Mucosa of gallbladder (tissue), 1 donor: ENCODE measurements around the gene NOL11. TPM values are rescaled to one million over a fixed set of nuclear protein-coding genes. Genes with fewer than 3 reads are reported as not detected.
"Not testable (repeated sequence)": the region's sequence is repeated elsewhere in the genome, so short reads cannot be mapped to it uniquely, and the experiment has no call there.

Experiments
- DNase-seq: peaks from one replicate; pipeline ENCODE4 v3.0.0-alpha.2; 2020; ENCODE audit warnings: low spot score
- total RNA-seq: library from RNA; stranded (reverse); gene quantifications from one replicate; pipeline ENCODE4 v1.2.1, GENCODE V29; 2021
- donor health status: DM: no; HTN: no; CAD: no.

Gene NOL11
- total RNA-seq, 1 donor from 2014 or later, result 24.9 TPM

DNA sequence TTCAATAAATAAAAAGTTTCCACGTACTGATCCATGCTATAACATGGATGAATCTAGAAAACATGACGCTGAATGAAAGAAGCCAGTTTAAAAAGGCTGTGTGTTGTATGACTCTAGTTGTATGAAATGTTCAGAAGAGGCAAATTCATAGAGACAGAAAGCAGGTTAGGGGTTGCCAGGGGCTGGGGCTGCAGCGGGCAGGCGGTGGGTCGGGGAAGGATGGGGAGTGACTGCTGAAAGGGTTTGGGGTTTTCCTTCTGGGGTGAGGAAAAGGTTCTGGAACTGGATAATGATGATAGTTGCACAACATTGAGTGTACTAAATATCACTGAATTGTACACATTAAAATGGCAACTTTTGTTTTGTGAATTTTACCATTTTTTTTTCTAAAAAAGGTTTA, 36.3 kb downstream of the NOL11 start:
- DNase-seq, result no peak

DNA sequence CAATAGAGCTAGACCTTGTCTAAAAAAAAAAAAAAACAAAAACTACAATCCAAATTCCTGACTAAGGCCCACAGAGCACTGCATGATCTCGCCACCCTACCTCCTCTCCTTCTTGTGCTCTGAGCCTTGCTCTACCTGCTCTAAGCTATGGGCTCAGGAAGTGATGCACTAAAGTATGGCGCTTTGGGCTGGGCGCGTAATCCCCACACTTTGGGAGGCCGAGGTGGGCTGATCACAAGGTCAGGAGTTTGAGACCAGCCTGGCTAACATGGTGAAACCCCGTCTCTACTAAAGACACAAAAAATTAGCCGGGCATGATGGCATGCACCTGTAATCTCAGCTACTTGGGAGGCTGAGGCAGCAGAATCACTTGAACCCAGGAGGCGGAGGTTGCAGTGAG, 37.0 kb downstream of the NOL11 start:
- not testable (repeated sequence) for DNase-seq

DNA sequence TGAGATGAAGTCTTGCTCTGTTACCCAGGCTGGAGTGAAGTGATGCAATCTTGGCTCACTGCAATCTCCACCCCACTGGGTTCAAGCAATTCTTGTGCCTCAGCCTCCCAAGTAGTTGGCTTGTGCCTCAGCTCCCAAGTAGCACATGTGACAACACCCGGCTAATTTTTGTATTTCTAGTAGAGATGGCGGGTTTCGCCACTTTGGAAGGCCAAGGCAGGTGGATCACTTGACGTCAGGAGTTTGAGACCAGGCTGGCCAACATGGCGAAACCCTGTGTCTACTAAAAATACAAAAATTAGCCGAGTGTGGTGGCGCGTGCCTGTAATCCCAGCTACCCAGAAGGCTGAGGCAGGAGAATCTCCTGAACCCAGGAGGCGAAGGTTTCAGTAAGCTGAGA, 39.0 kb downstream of the NOL11 start:
- DNase-seq, result not testable (repeated sequence)

DNA sequence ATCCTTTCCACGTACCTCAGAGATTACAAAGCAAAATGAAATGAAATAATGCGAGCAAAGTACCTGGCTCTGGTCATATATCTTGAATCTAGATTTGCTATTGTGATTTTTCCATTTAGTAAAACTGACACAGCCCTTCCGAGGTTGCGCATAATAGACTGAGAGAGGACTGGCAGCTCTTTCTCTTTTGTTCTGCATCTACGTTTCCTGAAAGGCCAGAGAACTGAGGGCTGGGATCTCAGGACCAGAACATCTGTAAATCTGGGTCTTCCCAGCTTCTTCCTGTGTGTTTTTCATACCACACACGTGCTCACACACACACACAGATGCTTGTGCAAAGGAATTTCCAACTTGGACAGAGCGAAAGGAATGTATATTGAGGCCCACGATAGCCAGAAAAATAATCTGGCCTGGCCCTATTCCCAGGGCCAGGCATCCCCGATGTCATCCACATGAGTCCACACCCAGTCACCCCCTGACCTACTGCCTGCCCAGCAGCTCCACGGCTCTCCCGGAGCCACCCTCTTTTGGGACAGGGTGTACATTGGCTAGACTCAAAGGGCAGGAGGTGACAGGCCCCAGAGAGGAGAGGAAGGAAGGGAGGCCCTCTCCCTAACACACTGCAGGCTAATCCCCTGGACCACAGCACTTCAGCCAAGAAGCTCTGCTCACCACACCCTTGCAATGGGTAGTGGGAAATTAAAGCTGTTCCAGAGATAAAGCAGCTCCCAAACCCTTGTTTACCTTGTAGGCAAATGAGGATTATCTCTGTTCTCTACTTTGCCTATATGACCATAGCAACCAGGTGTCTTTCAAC, 41.8 kb downstream of the NOL11 start:
- no peak for DNase-seq

DNA sequence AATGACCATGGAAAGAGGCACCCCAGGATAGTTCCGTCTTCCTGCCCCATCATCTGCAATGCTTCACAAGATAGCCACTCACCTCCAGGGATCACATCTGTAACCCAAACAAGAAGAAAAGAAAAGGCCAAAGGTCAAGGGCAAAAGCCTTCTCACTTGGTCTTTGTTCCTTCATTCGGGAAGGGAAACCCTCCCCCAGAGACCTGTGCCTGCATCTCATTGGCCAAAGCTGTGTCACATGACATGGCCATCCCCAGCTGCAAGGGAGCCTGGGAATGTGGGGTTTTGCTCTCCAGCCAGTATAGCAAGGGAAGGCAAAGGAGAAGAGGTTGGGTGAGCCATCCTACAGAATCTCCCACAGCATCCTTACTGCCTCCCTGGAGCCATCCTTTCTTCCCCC, 47.9 kb downstream of the NOL11 start:
- no peak for DNase-seq

DNA sequence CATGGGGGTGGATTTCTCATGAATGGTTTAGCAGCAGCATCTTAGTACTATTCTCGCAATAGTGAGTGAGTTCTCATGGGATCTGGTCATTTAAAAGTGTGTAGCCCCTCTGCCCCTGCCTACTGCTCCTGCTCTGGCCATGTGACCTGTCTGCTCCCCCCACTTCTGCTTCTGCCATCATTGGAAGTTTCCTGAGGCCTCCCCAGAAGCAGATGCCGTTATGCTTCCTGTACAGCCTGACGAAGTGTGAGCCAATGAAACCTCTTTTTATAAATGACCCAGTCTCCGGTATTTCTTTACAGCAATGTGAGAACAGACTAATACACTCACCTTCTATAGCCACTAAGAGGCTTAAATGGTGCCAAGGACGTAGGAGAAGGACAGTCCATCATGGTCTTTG, 51.5 kb downstream of the NOL11 start:
- DNase-seq, result no peak

DNA sequence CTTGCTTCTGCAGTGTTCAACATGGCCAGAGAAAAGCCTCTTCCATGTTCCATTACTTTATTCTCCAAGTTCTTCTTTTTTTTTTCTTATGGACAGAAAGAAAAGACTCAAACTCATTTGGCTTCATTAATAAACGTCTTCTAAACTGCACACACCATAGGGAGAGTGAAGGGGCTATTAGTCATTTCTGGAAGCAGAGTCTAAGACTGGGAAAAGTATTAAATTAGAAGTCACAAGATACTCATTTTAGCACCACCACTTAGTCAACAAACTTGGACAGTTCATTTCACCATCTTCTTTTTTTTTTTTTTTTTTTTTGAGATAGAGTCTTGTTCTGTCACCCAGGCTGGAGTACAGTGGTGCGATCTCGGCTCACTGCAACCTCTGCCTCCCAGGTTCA, 52.8 kb downstream of the NOL11 start:
- no peak for DNase-seq

DNA sequence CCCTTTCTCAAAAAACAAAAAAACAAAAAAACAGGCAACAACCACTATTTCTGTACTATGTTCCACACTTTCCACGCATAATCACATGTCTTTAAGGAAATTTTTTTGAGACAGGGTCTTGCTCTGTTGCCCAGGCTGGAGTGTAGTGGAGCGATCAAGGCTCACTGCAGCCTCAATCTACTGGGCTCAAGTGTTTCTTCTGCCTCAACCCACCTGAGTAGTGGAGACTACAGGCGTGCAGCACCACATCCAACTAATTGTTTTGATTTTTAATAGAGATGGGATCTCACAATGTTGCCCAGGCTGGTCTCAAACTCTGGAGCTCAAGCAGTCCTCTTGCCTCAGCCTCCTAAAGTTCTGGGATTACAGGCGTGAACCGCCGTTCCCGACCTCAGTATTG, 54.9 kb downstream of the NOL11 start:
- no peak for DNase-seq

DNA sequence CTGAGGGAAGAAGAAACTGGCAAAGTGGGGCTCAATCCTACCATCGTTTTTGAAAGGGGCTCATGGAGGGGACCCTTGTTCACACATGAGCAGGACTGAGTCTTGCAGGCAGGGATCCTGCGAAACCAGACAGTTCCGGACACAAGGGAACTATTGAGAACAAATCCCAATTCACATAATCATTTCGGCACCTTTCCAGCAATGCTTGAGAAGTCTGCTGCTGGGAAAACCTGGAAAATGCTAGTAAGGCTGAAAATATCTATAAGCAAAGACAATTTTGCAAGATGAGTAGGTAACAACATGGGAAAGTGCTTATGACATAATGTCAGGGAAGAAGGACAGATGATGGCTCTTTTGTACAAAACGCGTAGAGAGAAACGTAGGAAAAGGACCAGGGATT, 55.5 kb downstream of the NOL11 start:
- no peak for DNase-seq

DNA sequence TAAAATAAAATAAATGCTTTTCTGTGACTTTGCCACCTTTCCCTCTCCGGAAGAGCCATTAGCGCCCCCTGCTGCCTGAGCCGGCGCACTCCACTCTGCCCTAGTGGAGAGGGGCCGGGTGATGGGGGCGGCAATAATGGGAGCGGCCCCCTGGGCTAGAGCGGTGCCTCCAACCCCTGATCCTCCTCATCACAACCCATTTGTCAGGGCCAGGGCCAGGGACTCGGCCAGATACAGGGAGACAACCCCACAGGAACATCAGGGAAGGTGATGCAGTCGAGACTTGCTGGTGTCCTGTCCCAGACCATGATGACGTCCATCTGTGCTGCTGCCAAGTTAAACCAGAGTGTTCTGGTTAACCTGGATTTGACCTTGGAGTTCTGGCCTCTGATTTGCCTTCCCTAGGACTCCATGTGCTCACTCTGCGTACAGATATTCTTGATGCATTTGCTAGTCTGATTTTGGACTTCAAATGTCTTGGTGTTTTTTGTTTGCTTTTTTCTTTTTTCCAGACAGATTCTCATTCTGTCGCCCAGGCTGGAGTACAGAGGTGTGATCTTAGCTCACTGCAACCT, 61.4 kb downstream of the NOL11 start:
- DNase-seq, result peak; percentile 34

DNA sequence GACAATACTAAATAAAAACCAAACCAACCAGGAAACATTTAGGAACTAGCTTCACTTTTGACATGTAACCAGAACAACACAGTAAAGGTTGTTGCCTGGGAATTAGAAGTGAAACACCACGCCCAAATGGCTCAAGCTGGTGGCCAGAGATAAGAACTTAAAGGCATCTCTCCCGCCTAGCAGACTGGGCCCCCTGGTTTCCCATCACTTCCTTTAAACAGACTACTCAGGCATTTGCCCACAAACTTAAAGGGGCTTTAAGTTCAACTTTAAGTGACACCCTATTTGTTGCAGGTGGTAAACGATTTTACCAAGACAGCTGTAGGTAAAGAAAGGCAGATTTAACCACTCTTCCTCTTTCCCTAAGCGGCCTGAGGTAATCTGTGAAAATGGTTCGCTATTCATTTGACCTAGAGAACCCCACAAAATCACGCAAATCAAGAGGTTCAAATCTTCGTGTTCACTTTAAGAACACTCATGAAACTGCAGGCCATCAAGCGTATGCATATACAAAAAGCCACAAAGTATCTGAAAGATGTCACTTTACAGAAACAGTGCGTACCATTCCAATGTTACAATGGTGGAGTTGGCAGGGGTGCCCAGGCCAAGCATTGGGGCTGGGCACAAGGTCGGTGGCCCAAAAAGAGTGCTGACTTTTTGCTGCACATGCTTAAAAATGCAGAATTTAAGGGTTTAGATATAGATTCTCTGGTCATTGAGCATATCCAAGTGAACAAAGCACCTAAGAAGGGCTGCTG, 66.8 kb downstream of the NOL11 start:
- no peak for DNase-seq

DNA sequence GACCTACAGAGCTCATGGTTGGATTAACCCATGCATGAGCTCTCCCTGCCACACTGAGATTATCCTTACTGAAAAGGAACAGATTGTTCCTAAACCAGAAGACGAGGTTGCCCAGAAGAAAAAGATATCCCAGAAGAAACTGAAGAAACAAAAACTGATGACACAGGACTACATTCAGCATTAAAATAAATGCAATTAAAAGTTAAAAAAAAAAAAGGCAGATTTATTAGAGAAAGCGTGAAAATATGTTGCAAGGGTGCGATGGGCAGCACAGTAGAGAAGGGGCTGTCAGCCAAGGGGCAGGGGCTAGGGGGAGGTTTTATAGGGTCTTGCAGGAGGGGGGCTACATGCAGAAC, 67.4 kb downstream of the NOL11 start:
- DNase-seq, result no peak

DNA sequence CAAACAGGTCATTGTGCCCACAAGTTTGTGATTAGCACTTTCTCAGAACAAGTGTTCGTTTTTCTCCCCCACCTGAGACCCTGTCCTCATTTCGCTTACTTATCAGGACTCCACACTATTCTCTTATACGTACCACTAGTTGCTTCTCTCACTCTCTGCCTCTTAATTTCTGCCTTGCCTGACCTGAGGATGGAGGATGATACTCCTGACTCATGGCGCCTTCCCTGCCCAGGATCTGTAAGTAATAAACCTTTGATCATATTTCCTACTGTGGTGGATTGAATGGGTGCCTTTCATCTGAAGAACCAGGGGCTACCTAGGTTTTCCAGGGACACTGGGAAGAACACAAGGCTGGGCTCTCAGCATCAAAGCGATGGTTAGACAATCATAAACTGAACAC, 67.8 kb downstream of the NOL11 start:
- no peak for DNase-seq

Other genes starting within 250 kb of the NOL11 start
- 107 TPM for gene BPTF, start 107.6 kb downstream of the NOL11 start, total RNA-seq